ENCODE measurements around the gene IL1B. TPM values are rescaled to one million over a fixed set of nuclear protein-coding genes. Genes with fewer than 3 reads are reported as not detected.

The IL1B gene
- total RNA-seq, 2 donors from 2014 or later: 1.0 to 2.6 TPM

- Histone ChIP-seq H3K4me3 (no peak overlapping the region), H3K9me3 (peaks cover 0 to 4% of the 10 kb centered on the region in 2 donors), H3K27ac (no peak overlapping the region), H3K27me3 (no peaks in the 10 kb centered on the region), H3K36me3 (no peaks in the 10 kb centered on the region), H3K4me1 (no peaks in the 10 kb centered on the region)
- TF ChIP-seq CTCF (IDR thresholded peaks at IDR 0.05): no peak
- no peak for DNase-seq (ENCODE audit: low spot score)
Observed at GRCh38 chr2:112805542-112805941, 31.0 kb downstream of the IL1B start.

GRCh38 chr2:112803691-112804521, 32.7 kb downstream of the IL1B start:
- peaks cover 0 to 4% of the 10 kb centered on the region in 2 donors for H3K9me3 ChIP-seq
- TF ChIP-seq CTCF (IDR thresholded peaks at IDR 0.05): no peak
- H3K36me3 ChIP-seq: no peaks in the 10 kb centered on the region
- no peak for DNase-seq (ENCODE audit: low spot score)
- no peaks in the 10 kb centered on the region for H3K4me1 ChIP-seq
- H3K4me3 ChIP-seq: no peak overlapping the region
- H3K27ac ChIP-seq: no peak overlapping the region
- no peaks in the 10 kb centered on the region for H3K27me3 ChIP-seq

- Histone ChIP-seq H3K9me3 (no peaks in the 10 kb centered on the region), H3K27me3 (no peaks in the 10 kb centered on the region), H3K27ac (no peak overlapping the region), H3K36me3 (no peaks in the 10 kb centered on the region), H3K4me3 (no peak overlapping the region), H3K4me1 (no peaks in the 10 kb centered on the region)
- no peak for TF ChIP-seq CTCF (IDR thresholded peaks at IDR 0.05)
- no peak for DNase-seq (ENCODE audit: low spot score)
Observed at GRCh38 chr2:112800881-112801583, 35.5 kb downstream of the IL1B start.

- Histone ChIP-seq H3K9me3 (no peaks in the 10 kb centered on the region), H3K27me3 (no peaks in the 10 kb centered on the region), H3K4me3 (no peak overlapping the region), H3K4me1 (no peaks in the 10 kb centered on the region), H3K27ac (no peak overlapping the region), H3K36me3 (no peaks in the 10 kb centered on the region)
- TF ChIP-seq CTCF (IDR thresholded peaks at IDR 0.05): no peak
- DNase-seq (ENCODE audit: low spot score): no peak
Observed at GRCh38 chr2:112798979-112799975, 37.3 kb downstream of the IL1B start.

- H3K4me3 ChIP-seq: no peak overlapping the region
Observed at GRCh38 chr2:112796486-112796885, 40.1 kb downstream of the IL1B start.

More at GRCh38 chr2:112796486-112796885, 40.1 kb downstream of the IL1B start:
- H3K27ac ChIP-seq: no peak overlapping the region
- no peak for TF ChIP-seq CTCF (IDR thresholded peaks at IDR 0.05)
- H3K4me1 ChIP-seq: no peaks in the 10 kb centered on the region
- H3K36me3 ChIP-seq: no peaks in the 10 kb centered on the region
- no peaks in the 10 kb centered on the region for H3K27me3 ChIP-seq
- no peaks in the 10 kb centered on the region for H3K9me3 ChIP-seq
- no peak for DNase-seq (ENCODE audit: low spot score)
